LNCAP (cell line): Measurements from ENCODE around the gene MAP3K4.

Experiments
- CTCF ChIP-seq: fragments of 450-650 bp; IDR thresholded peaks from 2 replicates; pipeline ENCODE4 v1.5.1; 2017; ENCODE audit warnings: mild to moderate bottlenecking

MAP3K4 gene

GRCh38 chr6:161044335-161044734, 52.8 kb downstream of the MAP3K4 start:
- no peak for TF ChIP-seq CTCF

GRCh38 chr6:161048641-161049040, 57.1 kb downstream of the MAP3K4 start:
- TF ChIP-seq CTCF, result no peak

GRCh38 chr6:161050134-161050765, 58.7 kb downstream of the MAP3K4 start:
- TF ChIP-seq CTCF, result no peak

- no peak for TF ChIP-seq CTCF
Observed at GRCh38 chr6:161053103-161053502, 61.5 kb downstream of the MAP3K4 start.

- no peak for TF ChIP-seq CTCF
Observed at GRCh38 chr6:161054876-161055275, 63.3 kb downstream of the MAP3K4 start.

GRCh38 chr6:161056451-161056850, 64.9 kb downstream of the MAP3K4 start:
- no peak for TF ChIP-seq CTCF

- no peak for TF ChIP-seq CTCF
Observed at GRCh38 chr6:161057103-161058091, 65.8 kb downstream of the MAP3K4 start.
